ENCODE measurements around the gene SUMO1.

Gene SUMO1

DNA sequence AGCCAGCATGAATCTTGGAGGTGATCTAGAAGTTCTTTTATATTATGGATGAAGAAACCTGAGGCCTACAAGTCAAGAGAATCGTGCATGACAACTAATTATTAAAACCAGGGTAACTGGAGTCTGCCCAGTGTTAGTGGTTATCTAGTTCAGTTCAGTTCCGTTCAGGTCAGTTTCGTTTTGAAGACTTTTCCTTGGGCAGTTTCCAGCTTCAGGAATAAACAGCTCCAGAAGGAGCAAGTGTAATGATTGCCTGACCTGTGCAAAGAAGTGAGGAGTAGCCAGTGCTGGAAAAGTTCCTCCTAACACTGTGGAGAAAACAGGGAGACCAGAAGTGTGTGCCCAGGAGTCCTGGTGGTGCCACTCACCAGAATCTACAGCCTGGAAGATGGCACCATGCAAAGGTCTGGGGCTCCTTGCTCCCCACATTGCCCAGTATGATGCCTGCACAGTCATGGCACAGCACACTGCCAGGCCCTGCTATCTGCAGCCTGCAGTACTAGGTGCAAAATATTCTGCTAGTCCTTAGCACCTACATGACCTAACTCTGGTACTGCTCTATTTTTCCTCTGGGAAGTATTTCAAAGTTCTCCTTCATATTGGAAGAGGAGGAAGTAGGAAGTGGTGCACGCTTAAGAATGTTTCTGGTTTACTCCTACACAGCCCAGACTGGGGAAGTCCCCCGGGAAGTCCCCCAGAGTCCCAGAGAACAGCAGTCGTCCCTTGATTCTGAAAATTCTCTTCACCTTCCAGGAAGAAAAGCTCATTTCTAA lies 65.8 kb downstream of the SUMO1 start:
- H3K27me3 ChIP-seq (ENCODE audit: insufficient read depth, poor library complexity, severe bottlenecking) = no peaks in the 10 kb centered on the region
- H3K27ac ChIP-seq (ENCODE audit: poor library complexity, severe bottlenecking) = no peak overlapping the region
- DNase-seq (ENCODE audit: low spot score) (no peak), ATAC-seq (ENCODE audit: low read depth) (no peak)
- H3K4me1 ChIP-seq (ENCODE audit: insufficient read depth, poor library complexity, severe bottlenecking) = no peaks in the 10 kb centered on the region
- TF ChIP-seq, protein P1, sequence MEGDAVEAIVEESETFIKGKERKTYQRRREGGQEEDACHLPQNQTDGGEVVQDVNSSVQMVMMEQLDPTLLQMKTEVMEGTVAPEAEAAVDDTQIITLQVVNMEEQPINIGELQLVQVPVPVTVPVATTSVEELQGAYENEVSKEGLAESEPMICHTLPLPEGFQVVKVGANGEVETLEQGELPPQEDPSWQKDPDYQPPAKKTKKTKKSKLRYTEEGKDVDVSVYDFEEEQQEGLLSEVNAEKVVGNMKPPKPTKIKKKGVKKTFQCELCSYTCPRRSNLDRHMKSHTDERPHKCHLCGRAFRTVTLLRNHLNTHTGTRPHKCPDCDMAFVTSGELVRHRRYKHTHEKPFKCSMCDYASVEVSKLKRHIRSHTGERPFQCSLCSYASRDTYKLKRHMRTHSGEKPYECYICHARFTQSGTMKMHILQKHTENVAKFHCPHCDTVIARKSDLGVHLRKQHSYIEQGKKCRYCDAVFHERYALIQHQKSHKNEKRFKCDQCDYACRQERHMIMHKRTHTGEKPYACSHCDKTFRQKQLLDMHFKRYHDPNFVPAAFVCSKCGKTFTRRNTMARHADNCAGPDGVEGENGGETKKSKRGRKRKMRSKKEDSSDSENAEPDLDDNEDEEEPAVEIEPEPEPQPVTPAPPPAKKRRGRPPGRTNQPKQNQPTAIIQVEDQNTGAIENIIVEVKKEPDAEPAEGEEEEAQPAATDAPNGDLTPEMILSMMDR (IDR thresholded peaks at IDR 0.05; ENCODE audit: poor library complexity, severe bottlenecking) = no peak
- H3K4me3 ChIP-seq (ENCODE audit: severe bottlenecking) = no peak overlapping the region
- no peaks in the 10 kb centered on the region for H3K36me3 ChIP-seq (ENCODE audit: low read depth)
- no peaks in the 10 kb centered on the region for H3K9me3 ChIP-seq (ENCODE audit: severe bottlenecking)

DNA sequence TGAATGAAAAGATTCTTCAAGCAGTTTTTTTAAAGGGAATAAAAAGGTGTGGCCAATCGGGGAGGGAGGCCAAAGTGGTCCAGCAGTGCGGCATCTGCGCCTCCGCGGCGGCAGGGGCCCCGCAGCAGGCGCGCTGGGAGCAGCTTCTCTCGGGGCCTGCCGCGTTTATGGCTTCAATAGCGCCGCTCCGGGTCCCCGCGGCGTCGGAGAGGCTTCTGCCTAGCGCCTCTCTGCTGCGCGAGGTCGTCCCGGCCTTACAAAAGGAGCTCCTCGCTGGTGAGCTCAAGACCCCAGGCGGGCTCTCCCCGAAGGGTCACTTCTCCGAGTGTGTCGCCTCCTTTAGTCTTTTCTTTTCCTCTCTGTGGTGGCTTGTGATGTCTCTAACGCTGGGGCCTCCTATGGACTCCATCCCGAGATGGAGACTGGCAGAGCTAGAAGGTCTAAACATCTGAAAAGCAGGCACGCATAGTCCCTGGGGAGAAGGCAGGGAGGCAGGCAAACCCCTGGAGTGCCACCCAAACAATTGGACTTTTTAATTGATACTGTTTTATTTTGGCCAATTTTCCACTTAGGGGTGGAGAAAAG lies 67.1 kb downstream of the SUMO1 start:
- ATAC-seq (ENCODE audit: low read depth) (0 out of 3 replicates have a peak, but pooled peaks have one; percentile 31), DNase-seq (ENCODE audit: low spot score) (no peak)
- Histone ChIP-seq H3K36me3 (ENCODE audit: low read depth) (no peaks in the 10 kb centered on the region), H3K27ac (ENCODE audit: poor library complexity, severe bottlenecking) (no peak overlapping the region), H3K9me3 (ENCODE audit: severe bottlenecking) (no peaks in the 10 kb centered on the region), H3K4me3 (ENCODE audit: severe bottlenecking) (no peak overlapping the region), H3K4me1 (ENCODE audit: insufficient read depth, poor library complexity, severe bottlenecking) (no peaks in the 10 kb centered on the region), H3K27me3 (ENCODE audit: insufficient read depth, poor library complexity, severe bottlenecking) (no peaks in the 10 kb centered on the region)
- TF ChIP-seq, protein P1 (IDR thresholded peaks at IDR 0.05; ENCODE audit: poor library complexity, severe bottlenecking) = no peak

DNA sequence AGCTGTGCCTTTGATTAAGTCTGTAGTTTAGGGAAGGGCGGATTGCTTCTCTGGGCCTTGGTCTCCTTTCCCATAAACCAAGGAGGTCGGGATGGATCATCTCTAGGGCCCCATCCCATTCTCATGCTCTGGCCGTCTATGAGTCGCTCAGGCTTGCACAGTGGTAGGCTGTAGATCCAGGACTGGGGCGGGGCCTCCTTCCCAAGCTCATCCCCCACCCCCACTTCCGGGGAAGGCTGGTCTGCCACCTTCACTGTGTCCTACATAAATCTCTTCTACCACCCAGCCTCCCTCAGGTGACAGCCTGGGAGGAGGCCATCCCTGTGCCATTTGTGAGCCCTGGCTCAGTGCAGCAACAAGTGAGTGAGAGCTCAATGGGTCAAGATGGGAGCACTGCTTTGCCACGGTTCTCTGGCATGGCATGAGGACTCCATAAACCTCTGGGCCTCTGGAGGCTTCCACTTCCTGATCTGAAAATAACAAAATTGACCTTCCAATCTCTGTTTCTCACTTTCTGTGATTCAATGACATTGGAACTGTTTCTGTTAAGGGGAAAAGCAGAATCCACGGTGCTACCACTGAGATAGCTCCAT lies 68.5 kb downstream of the SUMO1 start:
- DNase-seq (ENCODE audit: low spot score) = no peak

GRCh38 chr2:202169131-202169530 lies 69.3 kb downstream of the SUMO1 start:
- no peaks in the 10 kb centered on the region for H3K27me3 ChIP-seq (ENCODE audit: insufficient read depth, poor library complexity, severe bottlenecking)
- H3K9me3 ChIP-seq (ENCODE audit: severe bottlenecking) = no peaks in the 10 kb centered on the region
- H3K4me3 ChIP-seq (ENCODE audit: severe bottlenecking) = no peak overlapping the region
- no peak overlapping the region for H3K27ac ChIP-seq (ENCODE audit: poor library complexity, severe bottlenecking)
- ATAC-seq (ENCODE audit: low read depth) = no peak
- no peak for DNase-seq (ENCODE audit: low spot score)
- TF ChIP-seq, protein P1 (IDR thresholded peaks at IDR 0.05; ENCODE audit: poor library complexity, severe bottlenecking) = no peak
- no peaks in the 10 kb centered on the region for H3K36me3 ChIP-seq (ENCODE audit: low read depth)
- no peaks in the 10 kb centered on the region for H3K4me1 ChIP-seq (ENCODE audit: insufficient read depth, poor library complexity, severe bottlenecking)

More for the DNA sequence above, 68.5 kb downstream of the SUMO1 start:
- Histone ChIP-seq H3K4me3 (ENCODE audit: severe bottlenecking) (no peak overlapping the region), H3K27me3 (ENCODE audit: insufficient read depth, poor library complexity, severe bottlenecking) (no peaks in the 10 kb centered on the region), H3K9me3 (ENCODE audit: severe bottlenecking) (no peaks in the 10 kb centered on the region), H3K4me1 (ENCODE audit: insufficient read depth, poor library complexity, severe bottlenecking) (no peaks in the 10 kb centered on the region), H3K27ac (ENCODE audit: poor library complexity, severe bottlenecking) (no peak overlapping the region), H3K36me3 (ENCODE audit: low read depth) (no peaks in the 10 kb centered on the region)
- no peak for ATAC-seq (ENCODE audit: low read depth)
- TF ChIP-seq, protein P1 (IDR thresholded peaks at IDR 0.05; ENCODE audit: poor library complexity, severe bottlenecking) = no peak
